Skeletal muscle cell (primary cell): Measurements from ENCODE around the gene DDX42.

Experiments
- DNase-seq: peaks from one replicate; pipeline ENCODE4 v3.0.0-alpha.2; 2010; ENCODE audit warnings: low read depth
- H3K4me3 ChIP-seq: 2 replicates; pipeline ENCODE4 v1.5.1; 2011; ENCODE audit warnings: low read depth, mild to moderate bottlenecking, control low read depth, low read length, moderate library complexity

Gene DDX42, protein sequence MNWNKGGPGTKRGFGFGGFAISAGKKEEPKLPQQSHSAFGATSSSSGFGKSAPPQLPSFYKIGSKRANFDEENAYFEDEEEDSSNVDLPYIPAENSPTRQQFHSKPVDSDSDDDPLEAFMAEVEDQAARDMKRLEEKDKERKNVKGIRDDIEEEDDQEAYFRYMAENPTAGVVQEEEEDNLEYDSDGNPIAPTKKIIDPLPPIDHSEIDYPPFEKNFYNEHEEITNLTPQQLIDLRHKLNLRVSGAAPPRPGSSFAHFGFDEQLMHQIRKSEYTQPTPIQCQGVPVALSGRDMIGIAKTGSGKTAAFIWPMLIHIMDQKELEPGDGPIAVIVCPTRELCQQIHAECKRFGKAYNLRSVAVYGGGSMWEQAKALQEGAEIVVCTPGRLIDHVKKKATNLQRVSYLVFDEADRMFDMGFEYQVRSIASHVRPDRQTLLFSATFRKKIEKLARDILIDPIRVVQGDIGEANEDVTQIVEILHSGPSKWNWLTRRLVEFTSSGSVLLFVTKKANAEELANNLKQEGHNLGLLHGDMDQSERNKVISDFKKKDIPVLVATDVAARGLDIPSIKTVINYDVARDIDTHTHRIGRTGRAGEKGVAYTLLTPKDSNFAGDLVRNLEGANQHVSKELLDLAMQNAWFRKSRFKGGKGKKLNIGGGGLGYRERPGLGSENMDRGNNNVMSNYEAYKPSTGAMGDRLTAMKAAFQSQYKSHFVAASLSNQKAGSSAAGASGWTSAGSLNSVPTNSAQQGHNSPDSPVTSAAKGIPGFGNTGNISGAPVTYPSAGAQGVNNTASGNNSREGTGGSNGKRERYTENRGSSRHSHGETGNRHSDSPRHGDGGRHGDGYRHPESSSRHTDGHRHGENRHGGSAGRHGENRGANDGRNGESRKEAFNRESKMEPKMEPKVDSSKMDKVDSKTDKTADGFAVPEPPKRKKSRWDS

DNA sequence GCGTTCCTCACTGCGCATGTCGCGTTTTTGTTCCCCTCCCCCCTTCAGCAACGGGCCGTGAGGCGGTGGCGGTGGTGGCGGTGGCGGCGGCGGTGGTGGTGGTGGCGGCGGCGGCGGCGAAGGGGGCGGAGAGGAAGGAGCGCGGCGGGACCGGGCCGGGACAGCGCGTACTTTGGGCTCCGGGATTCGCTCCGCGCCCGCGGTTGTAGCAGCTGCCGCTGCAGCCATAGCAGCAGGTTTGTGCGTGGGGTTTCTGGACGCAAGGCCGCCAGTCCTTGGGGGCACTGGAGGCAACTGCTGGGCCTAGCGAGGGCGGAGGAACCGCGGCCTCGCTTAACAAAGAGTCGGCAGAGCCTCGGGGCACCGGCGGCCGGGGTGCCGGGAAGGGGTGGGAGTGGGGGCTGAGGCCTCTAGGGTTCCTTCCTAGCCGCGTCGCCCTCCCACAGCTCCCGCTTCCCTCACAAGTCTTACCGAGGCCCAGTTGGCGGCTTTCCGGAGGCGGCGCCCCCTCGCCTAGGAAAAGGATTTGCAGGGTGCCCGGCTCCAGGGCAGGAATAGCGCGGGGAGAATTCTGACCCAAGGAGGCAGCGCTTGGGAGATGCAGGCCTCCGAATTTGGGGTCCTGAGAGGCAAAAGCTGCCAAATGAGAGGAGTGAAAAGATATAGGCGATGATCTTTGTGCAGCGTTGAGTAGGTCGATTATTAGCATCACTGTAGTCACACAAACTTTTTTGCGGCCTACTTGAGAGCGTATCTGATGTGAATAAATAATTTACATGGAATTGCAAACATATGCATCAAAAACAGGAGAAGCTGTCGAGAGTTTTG is at the start of gene DDX42:
Gene DDX42, plus strand, starts transcription at position 30 of the 828 bp plus-strand sequence. CDS start 12,880 bp downstream, outside the sequence.
- H3K4me3 ChIP-seq = peak within 1 kb of the TSS; percentile 87
- DNase-seq = peak; percentile 6

- no peak for DNase-seq
- H3K4me3 ChIP-seq = no peak overlapping the region
Observed at GRCh38 chr17:63735691-63736090, 38.3 kb upstream of the DDX42 start.

DNA sequence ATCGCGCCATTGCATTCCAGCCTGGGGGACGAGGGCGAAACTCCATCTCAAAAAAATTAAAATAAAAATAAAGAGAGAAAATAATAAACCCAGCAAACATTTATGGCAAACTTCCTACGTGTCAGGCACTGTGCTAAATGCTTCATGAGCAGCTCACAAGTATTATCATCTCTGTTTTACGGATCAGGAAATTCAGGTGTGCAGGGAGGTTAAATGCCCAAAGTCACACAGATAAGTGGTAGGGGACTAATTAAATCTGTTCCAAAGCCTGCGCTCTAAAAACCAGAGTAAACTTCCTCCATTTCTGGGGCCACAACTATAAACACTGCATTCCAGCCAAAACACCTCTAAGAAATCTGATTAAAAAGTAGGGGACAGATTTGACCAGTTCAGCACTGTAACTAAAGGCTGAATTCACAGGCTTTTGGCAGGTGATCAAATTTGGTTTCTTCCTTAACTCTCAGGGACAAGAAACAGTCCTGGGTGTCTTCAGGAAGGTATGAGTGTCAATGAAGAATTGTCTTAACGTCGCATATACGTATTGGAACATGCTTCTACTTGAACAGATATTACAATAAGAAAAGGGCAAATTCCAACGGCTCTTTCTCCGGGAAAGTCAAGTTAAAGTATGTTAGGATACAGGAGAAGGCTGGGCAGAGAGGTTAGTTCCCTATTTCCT is 33.4 kb upstream of the DDX42 start:
- peak overlapping the region; percentile 91 for H3K4me3 ChIP-seq
- no peak for DNase-seq

GRCh38 chr17:63741143-63741407 is 32.9 kb upstream of the DDX42 start:
- H3K4me3 ChIP-seq = peak overlapping the region; percentile 91
- no peak for DNase-seq

DNA sequence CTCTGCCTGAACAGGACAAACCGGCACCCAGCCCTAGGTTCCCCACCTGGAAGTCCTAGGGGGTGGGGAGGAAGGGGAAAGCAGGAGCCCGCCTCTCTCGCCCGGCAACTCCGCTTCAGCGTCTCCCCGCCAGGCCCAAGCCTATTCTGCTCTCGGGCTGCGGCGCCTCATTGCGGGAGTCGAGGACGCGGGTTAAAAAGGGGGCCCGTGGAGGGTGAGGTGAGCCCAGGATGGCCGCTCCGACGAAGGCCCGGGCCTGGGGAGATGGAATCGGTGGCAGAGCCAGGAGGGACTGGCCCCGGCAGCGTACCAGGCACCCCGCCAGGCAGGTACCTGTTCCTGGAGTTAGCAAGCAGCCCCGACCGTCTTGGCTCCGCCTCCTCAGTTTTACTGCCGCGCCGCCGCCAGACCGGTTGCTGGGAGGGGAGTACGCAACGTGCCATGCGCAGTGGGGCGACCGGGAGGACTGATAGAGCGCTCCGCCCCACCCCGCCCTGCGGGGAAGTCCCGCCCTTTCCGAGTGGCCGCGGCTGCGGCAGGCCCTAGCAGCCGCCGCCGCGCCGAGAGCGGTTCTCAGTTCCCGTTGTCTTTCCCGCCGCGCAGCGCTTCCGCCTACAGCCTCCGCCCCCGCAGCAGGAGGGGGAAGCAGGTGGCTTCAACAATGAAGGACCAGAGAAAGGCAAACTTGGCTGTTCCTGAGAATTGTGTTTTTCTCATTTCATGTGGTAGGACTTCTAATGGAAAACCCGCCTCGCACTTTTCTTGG is 32.4 kb upstream of the DDX42 start, which contains the start of gene STRADA:
Gene STRADA, minus strand, starts transcription at position 392 of the 766 bp plus-strand sequence. CDS start 13,430 bp downstream, outside the sequence.
- peak within 1 kb of the TSS; percentile 91 for H3K4me3 ChIP-seq
- DNase-seq = peak; percentile 87

- H3K4me3 ChIP-seq = no peak overlapping the region
Observed at GRCh38 chr17:63751806-63752205, 22.2 kb upstream of the DDX42 start.

DNA sequence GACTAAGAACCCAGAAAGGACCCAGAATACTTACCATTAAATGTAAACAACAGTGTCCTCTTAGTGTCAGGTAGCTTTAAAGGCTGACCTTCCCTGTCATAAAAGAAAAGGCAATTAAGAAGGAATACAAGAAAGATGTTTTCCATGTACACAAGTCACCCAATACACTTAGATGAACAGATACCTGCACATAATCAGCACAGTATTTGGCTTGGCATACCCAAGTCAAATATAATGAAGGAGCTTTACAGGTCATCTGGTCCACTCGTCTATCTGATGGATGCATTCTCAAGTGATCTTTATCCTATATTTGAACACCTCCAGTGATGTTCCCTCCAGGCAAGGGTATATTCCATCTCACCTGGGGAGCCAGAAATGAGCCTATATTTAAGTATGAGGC is 21.3 kb upstream of the DDX42 start:
- DNase-seq = no peak

More at GRCh38 chr17:63751806-63752205, 22.2 kb upstream of the DDX42 start:
- no peak for DNase-seq

DNA sequence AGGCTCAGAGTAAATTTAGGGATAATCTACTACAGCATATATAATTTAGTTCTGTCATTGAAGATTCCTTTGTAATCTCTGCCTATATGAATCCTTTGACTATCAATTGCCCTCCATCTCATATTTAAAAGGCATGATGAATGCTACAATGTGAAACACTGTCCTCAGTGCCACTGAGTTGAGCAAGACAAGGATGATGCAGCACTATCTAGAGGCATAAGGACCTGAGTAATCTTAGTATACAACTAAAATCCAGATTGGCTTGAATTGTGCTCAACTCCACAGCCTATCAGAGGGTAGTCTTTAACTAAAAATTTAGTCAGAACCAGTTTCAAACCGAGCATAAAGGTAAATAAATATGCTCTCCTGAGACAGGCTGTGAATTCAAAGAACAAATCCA is 20.8 kb upstream of the DDX42 start:
- no peak overlapping the region for H3K4me3 ChIP-seq
- DNase-seq = no peak

More for the DNA sequence above, 21.3 kb upstream of the DDX42 start:
- H3K4me3 ChIP-seq = no peak overlapping the region

DNA sequence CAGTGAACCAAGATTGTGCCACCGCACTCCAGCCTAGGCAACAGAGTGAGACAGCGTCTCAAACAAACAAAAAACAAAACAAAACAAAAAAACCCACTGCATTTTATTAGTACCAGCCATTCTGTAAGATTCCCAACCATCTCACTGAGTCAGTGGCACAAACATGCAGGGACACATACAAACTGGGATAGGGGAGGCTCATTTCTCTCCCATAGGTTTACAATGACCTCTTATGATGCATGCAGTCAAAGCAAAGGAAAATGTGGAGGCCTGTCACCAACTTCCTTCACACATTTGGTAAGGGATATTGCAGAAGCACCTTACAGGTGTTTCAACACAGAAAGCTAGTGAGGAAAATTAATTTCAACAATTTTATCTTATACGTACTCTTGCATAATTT is 19.9 kb upstream of the DDX42 start:
- H3K4me3 ChIP-seq = no peak overlapping the region
- no peak for DNase-seq

DNA sequence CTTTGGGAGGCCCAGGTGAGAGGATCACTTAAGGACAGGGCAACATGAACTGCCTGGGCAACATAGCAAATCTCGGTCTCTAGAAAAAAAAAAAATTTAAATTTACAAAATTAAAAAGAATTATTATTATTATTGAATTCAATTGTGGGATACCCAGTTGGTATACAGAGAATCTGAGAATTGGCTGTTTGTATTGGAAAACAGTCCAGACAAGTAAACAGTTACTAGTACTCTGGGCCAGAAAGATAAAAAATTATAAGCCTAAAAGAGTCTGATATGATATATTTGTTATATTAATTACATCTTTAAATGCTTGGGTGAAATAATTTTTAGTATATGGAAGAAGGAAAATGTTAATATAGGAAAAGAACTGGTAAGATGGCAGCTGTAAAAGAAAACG is 15.5 kb upstream of the DDX42 start:
- no peak for DNase-seq
- H3K4me3 ChIP-seq = no peak overlapping the region

DNA sequence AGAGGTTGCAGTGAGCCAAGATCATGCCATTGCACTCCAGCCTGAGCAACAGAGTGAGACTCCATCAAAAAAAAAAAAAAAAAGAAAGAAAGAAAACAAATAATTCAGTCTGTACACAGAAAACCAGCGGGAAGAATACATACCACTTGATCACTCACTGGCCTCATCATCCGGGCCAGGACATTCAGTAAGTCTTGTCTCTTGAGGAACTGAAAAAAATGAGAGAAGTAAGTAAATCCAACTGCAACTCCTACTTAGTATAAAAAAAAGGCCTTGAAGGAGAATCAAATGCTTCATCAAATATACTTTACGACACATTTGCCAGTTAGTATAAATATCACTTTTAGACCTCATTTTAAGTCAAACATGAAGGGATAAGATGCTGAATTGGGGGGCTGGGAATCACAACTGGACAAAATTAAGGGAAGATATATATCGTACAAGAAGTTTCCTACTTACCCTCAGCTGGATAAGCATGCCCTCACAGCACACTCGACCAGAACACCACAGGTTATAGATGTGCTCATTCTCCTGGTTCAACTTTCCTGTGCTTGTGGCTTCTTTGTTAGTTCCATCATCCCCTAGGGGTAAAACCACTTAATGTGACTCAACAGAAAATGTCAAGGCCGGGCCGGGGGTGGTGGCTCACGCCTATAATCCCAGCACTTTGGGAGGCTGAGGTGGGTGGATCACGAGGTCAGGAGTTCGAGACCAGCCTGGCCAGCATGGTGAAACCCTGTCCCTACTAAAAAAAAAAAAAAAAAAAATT is 13.0 kb upstream of the DDX42 start:
- no peak overlapping the region for H3K4me3 ChIP-seq
- no peak for DNase-seq

GRCh38 chr17:63762161-63763078 is 11.6 kb upstream of the DDX42 start:
- DNase-seq = no peak
- no peak overlapping the region for H3K4me3 ChIP-seq

GRCh38 chr17:63764716-63765115 is 9.3 kb upstream of the DDX42 start:
- H3K4me3 ChIP-seq = no peak overlapping the region

DNA sequence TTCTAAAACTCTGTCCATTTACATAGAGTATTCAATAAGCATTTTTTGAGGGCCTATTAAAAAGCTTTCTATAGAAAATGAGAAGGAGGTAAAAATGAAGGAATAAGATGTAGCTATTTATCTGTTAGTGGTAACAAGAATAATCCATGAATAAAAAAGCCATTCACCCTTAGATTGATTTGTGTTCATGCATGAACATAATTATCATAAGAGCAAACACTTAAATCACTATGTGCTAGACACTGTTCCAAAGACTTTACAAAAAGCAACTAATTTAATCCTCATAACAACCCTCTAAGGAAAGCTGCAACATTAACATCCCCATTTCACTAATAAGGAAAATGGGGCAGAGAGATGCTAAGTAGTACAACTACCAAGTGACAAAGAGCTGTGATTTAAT is 7.2 kb upstream of the DDX42 start:
- DNase-seq = no peak
- H3K4me3 ChIP-seq = no peak overlapping the region

More at GRCh38 chr17:63764716-63765115, 9.3 kb upstream of the DDX42 start:
- DNase-seq = no peak

- DNase-seq = no peak
Observed at GRCh38 chr17:63768433-63768832, 5.5 kb upstream of the DDX42 start.

DNA sequence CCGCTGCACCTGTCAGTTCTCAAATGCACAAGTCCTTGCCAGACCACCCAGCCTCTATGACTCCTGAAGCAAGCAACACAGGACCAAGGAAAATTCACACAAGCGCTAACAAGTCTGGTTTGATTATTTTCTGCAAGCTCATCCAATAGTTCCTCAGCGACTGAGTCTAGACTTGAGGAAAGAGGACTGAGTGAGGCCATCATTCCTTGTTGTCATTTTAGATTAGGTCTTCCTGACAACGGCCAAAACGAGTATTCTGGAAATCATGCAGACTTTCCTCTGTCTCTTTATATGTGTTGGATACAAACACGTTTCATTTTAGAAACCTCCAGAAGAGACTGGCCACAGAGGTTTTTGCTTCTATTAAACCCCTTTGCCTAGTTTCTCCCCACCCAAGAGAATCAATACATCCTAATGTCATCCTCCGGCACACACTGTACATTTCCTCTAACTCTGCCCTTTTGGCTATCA is 1.1 kb upstream of the DDX42 start:
- DNase-seq = no peak
- peak overlapping the region; percentile 87 for H3K4me3 ChIP-seq

More at GRCh38 chr17:63768433-63768832, 5.5 kb upstream of the DDX42 start:
- no peak overlapping the region for H3K4me3 ChIP-seq
